Prostate gland (tissue), 2 donors: ENCODE results near the gene CD276. TPM values are rescaled to one million over a fixed set of nuclear protein-coding genes. Genes with fewer than 3 reads are reported as not detected.
"Not testable (repeated sequence)": the region's sequence is repeated elsewhere in the genome, so short reads cannot be mapped to it uniquely, and the experiment has no call there.

Source experiments
- DNase-seq: peaks from one replicate; pipeline ENCODE4 v3.0.0-alpha.2; 2019; ENCODE audit warnings: low spot score
- H3K27ac ChIP-seq, 2 donors: fragments of 200-600 bp; sonication (generic); 2 replicates each; pipeline ENCODE4 v1.5.1; 2017 to 2019
- H3K27me3 ChIP-seq: fragments of 200-600 bp; sonication (generic); replicated peaks from 2 replicates; pipeline ENCODE4 v1.5.1; 2019; ENCODE audit not compliant: insufficient read depth
- H3K36me3 ChIP-seq, 2 donors: fragments of 200-600 bp; sonication (generic); 1 replicate in 1 of 2; 2 replicates in 1 of 2; pipeline versions ENCODE4 v1.5.1 to v1.8.1; 2017 to 2019
- H3K4me1 ChIP-seq: fragments of 200-600 bp; sonication (generic); replicated peaks from 2 replicates; pipeline ENCODE4 v1.5.1; 2019
- H3K4me3 ChIP-seq, 2 donors: fragments of 200-600 bp; sonication (generic); 2 replicates each; pipeline ENCODE4 v1.5.1; 2017 to 2019
- H3K9me3 ChIP-seq: fragments of 200-600 bp; sonication (generic); 2 replicates; pipeline ENCODE4 v1.5.1; 2017
- CTCF ChIP-seq, 4 experiments: fragments of 200-600 bp in 2 of 4; fragments of 450-650 bp in 2 of 4; sonication (generic) in 2 of 4; IDR thresholded peaks; 1 replicate in 3 of 4; 2 replicates in 1 of 4; pipeline ENCODE4 v1.5.1; 2016 to 2019; ENCODE audit warnings: antibody characterized with exemption in 4 of 4, mild to moderate bottlenecking in 2 of 4, moderate library complexity in 2 of 4
- POLR2A ChIP-seq: fragments of 450-650 bp; IDR thresholded peaks from one replicate; pipeline ENCODE4 v1.6.1; 2016; ENCODE audit warnings: antibody characterized with exemption, mild to moderate bottlenecking
- POLR2AphosphoS5 ChIP-seq: sonication (generic); formaldehyde crosslinking; IDR thresholded peaks from one replicate; pipeline ENCODE4 v1.6.1; 2017; ENCODE audit warnings: antibody characterized with exemption
- WGBS: methylation state at CpG from one replicate; pipeline ENCODE4 v1.1.5; 2018; 5-methylcytosine and 5-hydroxymethylcytosine counted together
- intact Hi-C: fragments of 100-400 bp; cut with DNase I; formaldehyde crosslinking; loops from one replicate; pipeline ENCODE4 v1.14.2; 2022
- total RNA-seq, 2 donors: library from RNA; depleted of rRNA; stranded (reverse); fragments of >200 nt; gene quantifications; one replicate each; pipeline ENCODE4 v1.1.0, GENCODE V29; 2016

The CD276 gene
- total RNA-seq, 2 donors from 2014 or later = 75.0 to 91.3 TPM

GRCh38 chr15:73696641-73697001, 12.4 kb downstream of the CD276 start:
- no peak for DNase-seq
- H3K4me1 ChIP-seq = no peaks in the 10 kb centered on the region
- 66% methylated on average over 1 of the region's 1 CpG for WGBS
- H3K36me3 ChIP-seq = no peaks in the 10 kb centered on the region
- intact Hi-C loops = loop anchor here (5.0 to 10.0 kb wide), 2 partner anchors 129 to 392 kb away; no protein-coding TSS in a partner anchor
- H3K9me3 ChIP-seq = no peaks in the 10 kb centered on the region
- H3K27ac ChIP-seq = peak overlapping the region in 1 of 2 donors; percentile 6
- H3K4me3 ChIP-seq = no peak overlapping the region
- H3K27me3 ChIP-seq = no peaks in the 10 kb centered on the region
- TF ChIP-seq POLR2AphosphoS5 (no peak), CTCF (IDR thresholded peaks at IDR 0.05) (no peak), POLR2A (no peak)

GRCh38 chr15:73697033-73697467, 12.9 kb downstream of the CD276 start:
- H3K9me3 ChIP-seq = no peaks in the 10 kb centered on the region
- H3K27ac ChIP-seq = peak overlapping the region in 1 of 2 donors; percentile 6
- peak; percentile 75 for DNase-seq
- H3K4me1 ChIP-seq = no peaks in the 10 kb centered on the region
- H3K27me3 ChIP-seq = no peaks in the 10 kb centered on the region
- 9% methylated on average over 9 of the region's 9 CpGs for WGBS
- no peaks in the 10 kb centered on the region for H3K36me3 ChIP-seq
- intact Hi-C loops = loop anchor here (5.0 to 10.0 kb wide), 2 partner anchors 130 to 392 kb away; no protein-coding TSS in a partner anchor
- TF ChIP-seq POLR2AphosphoS5 = peak; percentile 70
- no peak for TF ChIP-seq POLR2A
- H3K4me3 ChIP-seq = no peak overlapping the region

GRCh38 chr15:73699249-73700040, 15.3 kb downstream of the CD276 start:
- Histone ChIP-seq H3K27ac (no peak overlapping the region), H3K27me3 (no peaks in the 10 kb centered on the region), H3K9me3 (no peaks in the 10 kb centered on the region), H3K36me3 (no peaks in the 10 kb centered on the region), H3K4me1 (no peaks in the 10 kb centered on the region), H3K4me3 (no peak overlapping the region)
- DNase-seq = no peak
- intact Hi-C loops = loop anchor here (1.0 to 10.0 kb wide), 4 partner anchors 22 to 395 kb away; no protein-coding TSS in a partner anchor
- no peak for TF ChIP-seq POLR2A
- TF ChIP-seq POLR2AphosphoS5 = no peak
- TF ChIP-seq CTCF (IDR thresholded peaks at IDR 0.05) = no peak
- 76% methylated on average over 14 of the region's 14 CpGs for WGBS

- TF ChIP-seq CTCF (IDR thresholded peaks at IDR 0.05) = peak; percentile 87 to 96 (median 90)
- TF ChIP-seq POLR2AphosphoS5 = peak; percentile 51
- TF ChIP-seq POLR2A = no peak
- Histone ChIP-seq H3K4me1 (no peaks in the 10 kb centered on the region), H3K27ac (no peak overlapping the region), H3K36me3 (no peaks in the 10 kb centered on the region), H3K4me3 (no peak overlapping the region), H3K27me3 (no peaks in the 10 kb centered on the region), H3K9me3 (no peaks in the 10 kb centered on the region)
- intact Hi-C loops = loop anchor here (1.0 to 5.0 kb wide), 2 partner anchors 23 to 63 kb away; no protein-coding TSS in a partner anchor
- 33% methylated on average over 13 of the region's 13 CpGs for WGBS
- DNase-seq = peak; percentile 84
Observed at GRCh38 chr15:73700041-73700842, 16.1 kb downstream of the CD276 start.

GRCh38 chr15:73702311-73703239, 18.4 kb downstream of the CD276 start:
- not testable (repeated sequence) for H3K4me3 ChIP-seq, H3K9me3 ChIP-seq, H3K27me3 ChIP-seq, H3K27ac ChIP-seq, DNase-seq, H3K4me1 ChIP-seq, H3K36me3 ChIP-seq
- WGBS = 77% methylated on average over 20 of the region's 33 CpGs
- intact Hi-C loops = loop anchor here (5.0 kb wide), 1 partner anchor 65 kb away; no protein-coding TSS in a partner anchor

- H3K36me3 ChIP-seq, H3K9me3 ChIP-seq, H3K27ac ChIP-seq, H3K4me1 ChIP-seq, DNase-seq, H3K27me3 ChIP-seq, H3K4me3 ChIP-seq: not testable (repeated sequence)
- 79% methylated on average over 21 of the region's 23 CpGs for WGBS
- intact Hi-C loops = loop anchor here (5.0 kb wide), 1 partner anchor 66 kb away; no protein-coding TSS in a partner anchor
Observed at GRCh38 chr15:73703601-73704000, 19.4 kb downstream of the CD276 start.

- DNase-seq, H3K27me3 ChIP-seq, H3K36me3 ChIP-seq, H3K4me1 ChIP-seq, H3K9me3 ChIP-seq, H3K4me3 ChIP-seq, H3K27ac ChIP-seq: not testable (repeated sequence)
- 77% methylated on average over 20 of the region's 23 CpGs for WGBS
- intact Hi-C loops = loop anchor here (5.0 kb wide), 1 partner anchor 67 kb away; no protein-coding TSS in a partner anchor
Observed at GRCh38 chr15:73704142-73704868, 20.1 kb downstream of the CD276 start.
